ENCODE data around the gene ZC3H18. TPM values are rescaled to one million over a fixed set of nuclear protein-coding genes. Genes with fewer than 3 reads are reported as not detected.

The ZC3H18 gene
- total and polyA plus RNA-seq, 2 experiments from 2014 or later = 30.0 to 40.7 TPM

GRCh38 chr16:88531931-88532433 lies 38.2 kb upstream of the ZC3H18 start:
- no peak overlapping the region for H3K4me3 ChIP-seq
- Mint-ChIP-seq H3K36me3 (ENCODE audit: low read depth) (peaks cover 12% of the 10 kb centered on the region; the same call in 2 of the 3 replicates), H3K4me1 (peaks cover 3% of the 10 kb centered on the region), H3K4me3 (peak overlapping the region; percentile 40; the same call in 1 of the 3 replicates), H3K9me3 (no peaks in the 10 kb centered on the region; the same call in 2 of the 3 replicates), H3K27me3 (ENCODE audit: insufficient read depth, low read depth, poor library complexity) (peaks cover 12% of the 10 kb centered on the region), H3K27ac (no peak overlapping the region)
- no peaks in the 10 kb centered on the region for H3K79me2 ChIP-seq (replicated peaks; ENCODE audit: insufficient read depth)
- no peaks in the 10 kb centered on the region for H3K36me3 ChIP-seq (ENCODE audit: insufficient read depth)
- no peak overlapping the region for H2AFZ ChIP-seq
- H3K27ac ChIP-seq (ENCODE audit: low read depth) = no peak overlapping the region
- no peaks in the 10 kb centered on the region; the same call in 1 of the 2 replicates for H3K4me1 ChIP-seq (ENCODE audit: insufficient read depth)
- no peak overlapping the region for H3K4me2 ChIP-seq
- no peaks in the 10 kb centered on the region for H3K27me3 ChIP-seq (ENCODE audit: insufficient read depth)
- no peak for ATAC-seq
- TF ChIP-seq EZH2phosphoT487 (IDR thresholded peaks at IDR 0.05; ENCODE audit: unreplicated experiment) = no peak
- TF ChIP-seq POLR2AphosphoS5 (IDR thresholded peaks at IDR 0.05; ENCODE audit: low read depth) = 0 out of 2 replicates have a peak, but pooled peaks have one; percentile 4
- H3K9me2 ChIP-seq (ENCODE audit: insufficient read depth) = no peaks in the 10 kb centered on the region
- no peak for DNase-seq (ENCODE audit: low spot score)
- peaks cover 5% of the 10 kb centered on the region; the same call in 1 of the 2 replicates for H3F3A ChIP-seq (replicated peaks; ENCODE audit: low read depth)
- H4K20me1 ChIP-seq (replicated peaks; ENCODE audit: insufficient read depth) = no peaks in the 10 kb centered on the region

- Mint-ChIP-seq H3K4me3 (peak overlapping the region; percentile 42; the same call in 2 of the 3 replicates), H3K27me3 (ENCODE audit: insufficient read depth, low read depth, poor library complexity) (peaks cover 12% of the 10 kb centered on the region)
- H3K4me3 ChIP-seq = peak overlapping the region; percentile 57; the same call in 1 of the 2 replicates
Measured at GRCh38 chr16:88532434-88533241, 37.6 kb upstream of the ZC3H18 start.

More at GRCh38 chr16:88532434-88533241, 37.6 kb upstream of the ZC3H18 start:
- no peak for TF ChIP-seq POLR2AphosphoS5 (IDR thresholded peaks at IDR 0.05; ENCODE audit: low read depth)
- TF ChIP-seq REST (IDR thresholded peaks at IDR 0.05; ENCODE audit: unreplicated experiment) = no peak
- TF ChIP-seq CREB1 (CRISPR knock-in tag; IDR thresholded peaks at IDR 0.05; ENCODE audit: low read depth) = no peak
- TF ChIP-seq ZNF114 (CRISPR knock-in tag; IDR thresholded peaks at IDR 0.05) = no peak
- TF ChIP-seq NANOG (IDR thresholded peaks at IDR 0.05; ENCODE audit: borderline replicate concordance) = no peak
- no peak for TF ChIP-seq ETS1 (IDR thresholded peaks at IDR 0.05)
- TF ChIP-seq STAT1 (IDR thresholded peaks at IDR 0.05; ENCODE audit: unreplicated experiment) = no peak
- H3K27ac Mint-ChIP-seq = no peak overlapping the region
- peaks cover 5% of the 10 kb centered on the region; the same call in 1 of the 2 replicates for H3F3A ChIP-seq (replicated peaks; ENCODE audit: low read depth)
- H3K4me2 ChIP-seq = peak overlapping the region; percentile 76
- H4K20me1 ChIP-seq (replicated peaks; ENCODE audit: insufficient read depth) = no peaks in the 10 kb centered on the region
- H3K4me1 Mint-ChIP-seq = peaks cover 3% of the 10 kb centered on the region
- no peaks in the 10 kb centered on the region for H3K9me2 ChIP-seq (ENCODE audit: insufficient read depth)
- no peaks in the 10 kb centered on the region; the same call in 2 of the 3 replicates for H3K9me3 Mint-ChIP-seq
- DNase-seq (ENCODE audit: low spot score) (no peak), ATAC-seq (peak; percentile 16)
- H3K36me3 Mint-ChIP-seq (ENCODE audit: low read depth) = peaks cover 12% of the 10 kb centered on the region; the same call in 2 of the 3 replicates
- H3K4me1 ChIP-seq (ENCODE audit: insufficient read depth) = no peaks in the 10 kb centered on the region; the same call in 1 of the 2 replicates
- H3K79me2 ChIP-seq (replicated peaks; ENCODE audit: insufficient read depth) = no peaks in the 10 kb centered on the region
- no peaks in the 10 kb centered on the region for H3K27me3 ChIP-seq (ENCODE audit: insufficient read depth)
- H2AFZ ChIP-seq = no peak overlapping the region
- H3K36me3 ChIP-seq (ENCODE audit: insufficient read depth) = no peaks in the 10 kb centered on the region
- H3K27ac ChIP-seq (ENCODE audit: low read depth) = no peak overlapping the region
